GM12801 (cell line): ENCODE measurements around the gene WDTC1.

ENCODE experiments used
- TF ChIP-seq, protein P1 (sequence below): IDR thresholded peaks from one replicate; pipeline ENCODE4 v1.5.1; 2011; ENCODE audit warnings: control low read depth; ENCODE audit not compliant: insufficient read length; ENCODE audit errors: extremely low read depth

Gene WDTC1

DNA sequence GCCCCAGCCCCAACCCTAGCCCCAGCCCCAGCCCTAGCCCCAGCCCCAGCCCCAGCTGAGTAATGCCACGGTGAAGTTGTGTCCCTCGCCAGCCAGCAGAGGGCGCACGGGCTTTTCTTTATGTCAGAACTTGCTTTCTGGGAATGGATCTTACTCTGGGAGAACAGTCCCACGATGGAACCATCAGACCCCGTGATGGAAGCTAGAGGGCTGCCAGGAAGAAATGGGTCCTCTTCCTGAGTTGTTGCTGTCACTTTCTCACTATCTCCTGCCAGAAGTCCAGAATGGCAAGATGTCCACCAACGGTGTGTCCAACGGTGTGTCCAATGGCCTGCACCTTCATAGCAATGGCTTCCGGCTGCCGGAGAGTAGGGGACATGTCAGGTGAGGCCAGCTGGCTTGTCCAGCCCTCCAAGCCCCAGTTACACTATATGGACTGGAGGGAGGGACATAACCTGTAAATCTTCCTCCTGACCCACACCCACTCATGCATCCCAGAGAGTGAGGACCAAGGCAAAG, 62.4 kb downstream of the WDTC1 start:
- TF ChIP-seq, protein P1, sequence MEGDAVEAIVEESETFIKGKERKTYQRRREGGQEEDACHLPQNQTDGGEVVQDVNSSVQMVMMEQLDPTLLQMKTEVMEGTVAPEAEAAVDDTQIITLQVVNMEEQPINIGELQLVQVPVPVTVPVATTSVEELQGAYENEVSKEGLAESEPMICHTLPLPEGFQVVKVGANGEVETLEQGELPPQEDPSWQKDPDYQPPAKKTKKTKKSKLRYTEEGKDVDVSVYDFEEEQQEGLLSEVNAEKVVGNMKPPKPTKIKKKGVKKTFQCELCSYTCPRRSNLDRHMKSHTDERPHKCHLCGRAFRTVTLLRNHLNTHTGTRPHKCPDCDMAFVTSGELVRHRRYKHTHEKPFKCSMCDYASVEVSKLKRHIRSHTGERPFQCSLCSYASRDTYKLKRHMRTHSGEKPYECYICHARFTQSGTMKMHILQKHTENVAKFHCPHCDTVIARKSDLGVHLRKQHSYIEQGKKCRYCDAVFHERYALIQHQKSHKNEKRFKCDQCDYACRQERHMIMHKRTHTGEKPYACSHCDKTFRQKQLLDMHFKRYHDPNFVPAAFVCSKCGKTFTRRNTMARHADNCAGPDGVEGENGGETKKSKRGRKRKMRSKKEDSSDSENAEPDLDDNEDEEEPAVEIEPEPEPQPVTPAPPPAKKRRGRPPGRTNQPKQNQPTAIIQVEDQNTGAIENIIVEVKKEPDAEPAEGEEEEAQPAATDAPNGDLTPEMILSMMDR = no peak

DNA sequence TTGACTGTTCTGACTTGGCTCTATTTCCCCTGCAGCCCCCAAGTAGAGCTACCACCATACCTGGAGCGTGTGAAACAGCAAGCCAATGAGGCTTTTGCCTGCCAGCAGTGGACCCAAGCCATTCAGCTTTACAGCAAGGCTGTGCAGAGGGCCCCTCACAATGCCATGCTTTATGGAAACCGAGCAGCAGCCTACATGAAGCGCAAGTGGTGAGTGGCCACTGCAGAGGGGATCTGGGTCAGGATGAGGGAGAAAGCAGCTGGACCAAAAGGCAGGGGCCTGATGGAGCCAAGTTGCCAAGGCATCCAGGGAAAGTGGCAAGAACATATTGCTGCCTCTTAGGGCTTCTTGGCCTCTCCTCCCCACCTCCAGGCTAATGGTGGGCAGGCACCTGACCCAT, 63.5 kb downstream of the WDTC1 start:
- TF ChIP-seq, protein P1 = no peak

DNA sequence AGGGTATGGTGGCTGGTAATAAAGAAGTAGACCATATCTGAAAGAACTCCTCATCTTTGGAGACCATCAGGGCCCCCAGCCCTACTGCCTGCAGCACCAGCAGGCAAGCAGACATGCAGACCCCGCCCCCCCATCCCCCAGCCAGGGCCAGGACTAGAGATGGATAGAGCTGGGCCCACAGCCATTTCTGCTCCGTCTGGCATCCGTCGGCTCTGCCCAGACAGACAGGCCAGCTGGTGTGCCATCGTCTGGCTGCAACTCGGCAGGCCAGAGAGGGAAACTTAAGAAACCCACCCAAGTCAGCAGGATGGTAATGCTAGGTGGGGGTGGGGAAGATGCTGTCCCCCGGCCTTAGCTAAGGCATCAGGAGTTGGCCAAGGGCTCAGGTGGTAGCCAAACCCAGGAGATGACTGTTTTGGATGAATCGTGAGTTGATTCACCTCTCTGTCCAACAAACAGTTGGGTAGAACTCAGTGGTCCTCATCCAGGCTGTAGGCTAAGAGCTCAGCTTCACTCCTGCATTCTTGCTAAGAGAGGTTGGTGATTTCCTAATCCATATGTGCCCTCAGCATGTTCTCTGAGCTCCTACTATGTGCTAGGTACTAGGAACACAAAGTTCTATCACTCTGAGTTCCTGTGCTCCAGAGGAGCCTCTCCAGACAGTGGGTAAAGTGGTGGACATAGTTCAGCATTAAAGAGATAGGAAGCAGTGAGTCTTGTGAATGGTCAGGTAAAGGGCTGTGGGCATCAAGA, 64.4 kb downstream of the WDTC1 start:
- TF ChIP-seq, protein P1 = no peak

DNA sequence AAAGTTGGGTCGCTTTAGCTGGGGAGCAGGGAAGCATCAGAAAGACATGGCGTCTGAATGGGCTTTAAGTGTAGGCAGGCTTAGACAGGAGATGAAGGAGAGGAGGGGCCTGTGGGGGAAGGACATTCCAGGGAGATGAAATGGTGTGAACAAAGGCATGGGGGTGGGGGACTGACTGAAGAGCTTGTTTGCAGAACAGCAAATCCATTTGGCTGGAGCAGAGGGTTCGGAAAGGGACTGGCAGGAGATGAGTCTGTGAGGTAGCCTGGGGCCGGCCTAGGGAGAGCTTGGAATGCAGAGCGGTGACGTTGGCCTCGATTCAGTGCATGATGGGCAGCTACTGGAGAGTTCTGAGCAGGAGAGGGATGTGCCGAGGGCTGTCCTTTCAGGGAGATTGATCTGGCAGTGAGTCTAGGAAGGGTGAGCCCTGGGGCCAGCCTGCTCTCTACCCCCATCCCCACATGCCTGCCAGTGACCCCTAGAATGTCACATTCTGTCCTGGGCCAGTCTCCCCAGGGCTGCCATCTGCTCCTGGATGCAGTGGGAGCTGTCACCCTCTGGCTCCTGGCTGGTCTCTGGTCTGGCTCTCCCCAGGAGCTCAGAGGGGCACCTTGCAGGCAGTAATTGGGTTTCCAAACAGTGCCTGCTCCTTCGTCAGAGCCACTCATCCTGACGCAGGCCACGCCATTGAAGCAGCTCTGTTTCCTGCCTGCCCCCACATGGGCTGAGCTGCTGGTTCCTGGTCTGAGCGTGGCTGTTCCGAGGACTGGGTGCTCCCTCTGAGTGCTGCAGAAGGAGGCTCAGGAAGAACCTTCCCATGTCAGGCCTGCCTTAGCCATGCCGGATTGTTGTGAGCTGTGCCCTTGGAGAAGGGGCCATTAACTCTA, 65.2 kb downstream of the WDTC1 start:
- TF ChIP-seq, protein P1 = no peak

DNA sequence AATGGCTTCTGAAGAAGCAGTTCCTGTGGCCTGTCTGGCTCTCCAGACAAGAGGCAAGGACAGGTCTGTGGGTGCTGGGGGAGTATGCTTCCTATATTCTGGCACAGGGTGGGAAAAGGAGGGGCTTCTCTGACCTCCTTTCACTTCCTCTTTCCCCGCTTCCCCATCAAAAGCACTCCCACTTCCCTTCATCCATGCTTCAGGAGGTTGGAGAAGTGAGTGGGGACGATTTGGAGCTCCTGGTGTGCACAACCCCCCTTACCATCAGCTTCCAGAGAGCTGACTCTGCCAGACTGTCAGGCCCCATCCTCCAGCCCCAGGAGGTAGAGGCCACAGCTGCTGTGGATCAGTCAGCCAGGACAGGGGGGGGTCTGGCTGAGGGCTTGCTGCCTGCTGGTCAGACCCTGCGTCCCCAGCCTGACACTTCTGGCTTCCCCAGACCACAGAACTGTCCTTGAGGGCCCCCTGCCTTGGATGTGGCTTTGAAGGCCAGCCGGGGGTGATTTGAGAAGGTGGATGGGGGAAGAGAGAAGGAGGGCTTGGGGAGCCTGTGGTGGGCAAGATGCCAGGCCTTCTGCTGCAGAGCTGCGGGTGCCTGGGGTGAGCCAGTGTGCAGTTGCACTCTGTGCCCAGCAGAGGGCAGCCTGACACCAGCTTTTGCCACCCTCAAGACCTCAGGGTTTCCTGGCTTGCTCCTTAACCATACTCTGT, 66.1 kb downstream of the WDTC1 start:
- TF ChIP-seq, protein P1 = peak; percentile 29

DNA sequence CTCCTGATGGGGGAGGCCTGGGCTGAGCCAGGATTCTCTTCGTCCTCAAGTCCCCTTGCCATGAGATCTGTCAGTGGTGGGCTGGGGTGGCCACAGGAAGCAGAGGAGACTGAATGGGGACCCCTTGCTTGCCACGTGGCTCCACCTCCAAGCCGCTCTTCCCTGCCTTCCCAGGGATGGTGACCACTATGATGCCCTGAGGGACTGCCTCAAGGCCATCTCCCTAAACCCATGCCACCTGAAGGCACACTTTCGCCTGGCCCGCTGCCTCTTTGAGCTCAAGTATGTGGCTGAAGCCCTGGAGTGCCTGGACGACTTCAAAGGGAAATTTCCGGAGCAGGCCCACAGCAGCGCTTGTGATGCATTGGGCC, 66.6 kb downstream of the WDTC1 start:
- TF ChIP-seq, protein P1 = no peak
